Omental fat pad (tissue), 4 donors: Measurements from ENCODE around the gene PDE6H. TPM values are rescaled to one million over a fixed set of nuclear protein-coding genes. Genes with fewer than 3 reads are reported as not detected.

Experiments
- ATAC-seq: fragments of 150-250 bp; one replicate; pipeline ENCODE4 v1.9.1; 2016; ENCODE audit warnings: mild to moderate bottlenecking, moderate library complexity; ENCODE audit not compliant: low FRiP score
- DNase-seq: peaks from one replicate; pipeline ENCODE4 v3.0.0-alpha.2; 2019; ENCODE audit warnings: low spot score
- CTCF ChIP-seq, 3 donors: fragments of 450-650 bp; IDR thresholded peaks; one replicate each; pipeline ENCODE4 v1.5.1; 2016 to 2017; ENCODE audit warnings: antibody characterized with exemption in 3 of 3, mild to moderate bottlenecking in 3 of 3, moderate library complexity in 2 of 3
- total RNA-seq, 4 donors: library from RNA; depleted of rRNA; stranded (reverse); fragments of >200 nt; gene quantifications; one replicate each; pipeline ENCODE4 v1.1.0, GENCODE V29; 2016

PDE6H gene
- total RNA-seq, 4 donors from 2014 or later: not detected

- DNase-seq (no peak), ATAC-seq (peak; percentile 63)
- no peak for TF ChIP-seq CTCF (IDR thresholded peaks at IDR 0.05)
These were observed 12.0 kb upstream of the PDE6H start for GRCh38 chr12:14960548-14961465.

- ATAC-seq (peak; percentile 22), DNase-seq (no peak)
- no peak for TF ChIP-seq CTCF (IDR thresholded peaks at IDR 0.05)
These were observed 11.2 kb upstream of the PDE6H start, which contains the start of gene ARHGDIB for GRCh38 chr12:14961466-14962152. ARHGDIB (minus strand) TSS chr12:14961601; CDS start chr12:14950712, 10,889 bp downstream.

- DNase-seq (no peak), ATAC-seq (no peak)
- no peak for TF ChIP-seq CTCF (IDR thresholded peaks at IDR 0.05)
These were observed 10.7 kb upstream of the PDE6H start for GRCh38 chr12:14962153-14962539.

GRCh38 chr12:14962797-14963196 is 10.0 kb upstream of the PDE6H start:
- no peak for TF ChIP-seq CTCF (IDR thresholded peaks at IDR 0.05)
- DNase-seq: no peak
- ATAC-seq: no peak

- no peak for ATAC-seq
- no peak for DNase-seq
- TF ChIP-seq CTCF (IDR thresholded peaks at IDR 0.05): no peak
These were observed 9.3 kb upstream of the PDE6H start for GRCh38 chr12:14963520-14963919.

- DNase-seq (no peak), ATAC-seq (no peak)
- TF ChIP-seq CTCF (IDR thresholded peaks at IDR 0.05): no peak
These were observed 8.4 kb upstream of the PDE6H start for GRCh38 chr12:14964406-14964805.
